GM04503 (cell line): ENCODE measurements around the gene AFF1.

Experiments
- DNase-seq: peaks from one replicate; pipeline ENCODE4 v3.0.0-alpha.2; 2012; ENCODE audit warnings: low read depth

AFF1 gene

GRCh38 chr4:87086143-87086805 lies 151.5 kb downstream of the AFF1 start:
- DNase-seq: no peak

- no peak for DNase-seq
Observed at GRCh38 chr4:87087015-87087414, 152.2 kb downstream of the AFF1 start.

GRCh38 chr4:87087420-87087819 lies 152.6 kb downstream of the AFF1 start:
- DNase-seq: no peak

DNA sequence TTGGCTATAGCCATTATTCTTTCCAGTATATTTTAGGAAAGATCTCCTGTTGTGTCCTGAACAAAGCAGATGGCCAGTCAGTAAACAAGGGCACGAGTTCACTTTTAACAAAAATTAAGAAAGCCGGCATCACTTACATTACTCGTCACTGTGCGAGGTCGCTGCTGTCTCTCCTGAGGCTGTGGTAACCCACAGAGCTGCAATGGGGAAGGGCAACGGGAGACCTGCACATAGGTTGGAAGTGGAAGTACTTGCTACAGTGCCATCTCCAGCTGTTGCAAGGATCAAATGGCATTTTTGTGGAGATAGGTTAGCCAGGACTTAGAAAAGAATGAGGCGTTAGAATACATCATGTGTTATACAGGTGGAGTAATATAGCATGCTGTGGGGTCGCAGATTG lies 153.4 kb downstream of the AFF1 start:
- DNase-seq: no peak

DNA sequence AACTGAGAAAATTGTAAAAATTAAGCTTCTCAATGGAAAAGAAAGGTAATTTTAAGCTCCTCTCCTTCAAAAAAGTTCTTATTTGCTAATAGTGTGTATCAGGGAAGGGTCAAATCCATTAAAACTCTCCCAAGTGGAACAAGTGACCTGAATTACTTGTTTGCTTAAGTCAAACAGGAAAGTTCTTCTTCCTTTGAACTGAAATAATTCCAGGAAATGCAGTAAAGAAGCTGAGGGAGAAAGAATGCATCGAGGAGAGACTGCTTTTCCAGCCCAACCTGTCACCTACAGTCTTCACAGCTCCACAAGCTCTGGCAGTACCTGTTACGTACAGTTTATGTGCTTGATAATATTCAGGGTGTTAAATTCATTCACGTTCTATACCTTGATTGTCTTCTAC lies 154.6 kb downstream of the AFF1 start:
- DNase-seq: no peak

GRCh38 chr4:87090305-87090704 lies 155.5 kb downstream of the AFF1 start:
- DNase-seq: no peak

DNA sequence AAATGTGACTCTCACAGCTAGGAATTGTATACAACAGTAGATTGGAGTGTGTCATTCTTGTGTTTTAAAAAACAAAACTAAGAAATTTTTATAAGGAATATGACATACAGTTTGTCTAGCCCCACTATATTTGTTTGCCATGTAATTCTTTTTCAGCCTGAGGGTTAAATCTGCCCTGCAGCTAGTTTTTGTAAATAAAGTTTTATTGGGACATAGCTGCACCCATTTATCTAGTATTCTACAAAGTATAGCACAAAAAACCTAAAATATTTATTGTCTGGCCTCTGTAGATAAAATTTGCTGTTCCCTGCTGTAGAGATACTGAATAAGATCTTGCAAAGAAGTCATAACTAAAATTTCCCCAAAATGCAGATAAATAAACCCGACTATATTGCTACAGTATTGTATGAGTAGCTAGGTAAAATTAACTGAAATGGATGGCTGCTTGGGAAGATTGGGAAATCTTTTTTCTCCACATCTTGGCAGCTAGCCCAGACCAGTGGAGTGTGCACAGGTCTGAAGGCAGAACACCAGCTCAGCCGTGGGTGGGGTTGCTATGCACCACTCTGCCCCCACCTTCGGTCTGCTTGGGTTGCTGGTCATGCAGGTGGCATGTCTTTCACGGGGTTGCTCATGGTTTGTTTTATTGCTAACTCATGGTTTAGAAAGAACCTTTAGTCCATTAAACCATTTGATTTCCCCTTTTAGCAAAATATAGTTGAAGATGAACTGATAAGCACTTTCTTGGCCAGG lies 157.8 kb downstream of the AFF1 start:
- no peak for DNase-seq

- DNase-seq: no peak
Observed at GRCh38 chr4:87093443-87094123, 158.8 kb downstream of the AFF1 start.

DNA sequence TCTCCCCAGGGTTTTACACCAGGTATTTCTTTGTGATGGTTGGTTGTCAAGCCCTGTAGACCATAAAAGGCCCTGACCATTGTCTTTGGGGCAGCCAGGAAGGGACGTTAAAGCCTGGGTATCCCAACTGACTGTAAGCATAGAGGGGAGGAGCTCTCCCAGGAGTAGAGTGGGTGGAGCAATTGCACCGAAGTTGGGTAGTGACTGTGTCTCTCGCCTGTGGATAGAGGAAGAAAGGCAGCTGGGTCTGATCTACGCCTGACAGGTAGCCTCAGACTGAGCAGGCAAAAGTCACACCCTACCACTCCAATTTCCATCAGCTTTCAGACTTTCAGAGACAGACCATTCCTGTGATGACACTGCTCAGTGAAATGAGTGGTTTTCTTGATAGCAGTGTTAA lies 162.3 kb downstream of the AFF1 start:
- no peak for DNase-seq

DNA sequence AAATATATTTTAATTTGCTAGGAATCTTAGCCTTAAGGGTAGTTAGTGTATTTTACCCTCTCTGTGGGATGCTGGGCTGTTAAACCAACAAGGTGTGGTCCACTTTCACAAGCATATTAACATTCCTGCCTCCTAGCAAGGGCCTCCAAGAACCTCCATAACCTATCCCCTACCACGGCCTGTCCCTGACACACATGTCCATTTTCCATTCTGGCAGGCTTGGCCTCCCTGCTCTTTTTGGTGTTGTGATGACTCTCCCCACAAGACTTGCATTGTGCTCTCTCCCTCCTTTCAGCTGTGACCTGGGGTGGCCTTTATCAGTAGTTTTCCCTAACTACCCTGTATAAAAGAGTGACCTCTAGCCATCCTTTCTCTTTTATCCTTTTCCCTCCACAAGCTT lies 165.4 kb downstream of the AFF1 start:
- no peak for DNase-seq

DNA sequence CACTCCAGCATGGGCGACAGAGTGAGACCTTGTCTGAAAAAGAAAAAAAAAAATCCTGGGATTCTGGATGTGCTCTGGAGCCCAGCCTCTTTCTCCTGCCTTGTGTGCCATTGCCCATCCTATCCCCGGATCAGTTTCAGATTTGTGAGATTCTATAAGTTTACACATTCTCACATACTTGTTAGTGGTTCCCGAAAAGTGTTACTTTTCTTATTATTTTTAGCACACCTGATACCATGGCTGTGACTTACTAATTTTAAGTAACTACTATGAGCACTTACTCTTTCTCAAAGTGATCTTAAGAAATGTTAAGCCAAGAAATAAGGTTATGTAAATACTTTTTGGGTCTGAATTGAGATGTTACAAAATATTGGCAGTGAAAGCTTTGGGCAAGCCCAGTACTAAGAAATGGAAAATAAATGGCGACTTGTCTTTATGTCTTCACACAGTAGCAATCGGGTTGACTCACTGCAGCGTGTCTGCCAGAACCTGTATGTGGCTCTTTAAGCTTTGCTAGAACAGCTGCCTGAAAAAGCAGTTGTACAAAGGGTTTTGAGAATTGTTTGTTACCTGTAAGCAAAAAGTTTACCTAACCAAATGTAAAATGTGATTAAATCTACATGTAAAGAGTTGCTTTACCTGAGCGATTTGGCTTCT lies 166.9 kb downstream of the AFF1 start:
- DNase-seq: no peak

DNA sequence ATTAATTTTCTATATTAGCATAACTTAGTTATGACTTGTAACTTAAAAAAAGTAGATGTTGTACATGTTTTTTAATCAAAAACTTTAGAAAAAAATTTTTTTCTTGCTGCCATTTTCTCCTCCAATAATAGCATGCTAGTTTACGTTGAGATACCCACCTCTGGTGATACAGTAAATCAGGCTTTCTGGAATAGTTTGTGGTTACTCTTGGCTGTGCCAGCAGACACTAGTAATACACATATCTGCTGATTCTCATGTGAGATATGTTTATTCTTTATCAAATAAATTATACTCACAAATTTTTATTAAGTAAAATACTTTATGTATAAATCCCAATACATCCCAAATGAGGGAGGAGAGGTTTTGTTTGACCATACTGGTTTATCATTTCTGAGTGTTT lies 168.3 kb downstream of the AFF1 start:
- no peak for DNase-seq

GRCh38 chr4:87103691-87104187 lies 168.9 kb downstream of the AFF1 start:
- peak; percentile 55 for DNase-seq

- no peak for DNase-seq
Observed at GRCh38 chr4:87105101-87105845, 170.5 kb downstream of the AFF1 start.

GRCh38 chr4:87108142-87108546 lies 173.3 kb downstream of the AFF1 start:
- peak; percentile 56 for DNase-seq

GRCh38 chr4:87109121-87109520 lies 174.3 kb downstream of the AFF1 start:
- DNase-seq: no peak

GRCh38 chr4:87109945-87110344 lies 175.1 kb downstream of the AFF1 start:
- no peak for DNase-seq

- DNase-seq: no peak
Observed at GRCh38 chr4:87112063-87112462, 177.3 kb downstream of the AFF1 start.

- DNase-seq: no peak
Observed at GRCh38 chr4:87114245-87115062, 179.6 kb downstream of the AFF1 start.

GRCh38 chr4:87116231-87116630 lies 181.4 kb downstream of the AFF1 start:
- no peak for DNase-seq
